Activated CD8-positive, alpha-beta T cell treated with anti-CD3 and anti-CD28 coated beads, Interleukin-2, amount 10 ng/mL, durations not matched to agents 7 days and 5 days (primary cell): ENCODE results near the gene ZNG1F. TPM values are rescaled to one million over a fixed set of nuclear protein-coding genes. Genes with fewer than 3 reads are reported as not detected.
A peak's percentile ranks its signal among the peaks of the same experiment; 100 is the strongest.
"Not testable (repeated sequence)": the region's sequence is repeated elsewhere in the genome, so short reads cannot be mapped to it uniquely, and the experiment has no call there.

Experiments
- ATAC-seq: fragments of 150-1000 bp; cut with Tn5 transposase; one replicate; pipeline ENCODE4 v1.10.0; 2021; ENCODE audit warnings: moderate library complexity
- CTCF ChIA-PET: fragments of 350-600 bp; sonication (Branson Sonifier 250); formaldehyde crosslinking; loops from one replicate; lab custom pipeline; 2021; ENCODE audit warnings: antibody characterized with exemption; lab: Charles Lee
- POLR2A ChIA-PET: fragments of 350-600 bp; sonication (Branson Sonifier 250); formaldehyde crosslinking; loops from one replicate; lab custom pipeline; 2021; ENCODE audit warnings: antibody characterized with exemption; lab: Charles Lee
- DNase-seq: peaks from one replicate; pipeline ENCODE4 v3.0.0-alpha.2; 2020
- H3K27ac Mint-ChIP-seq: one replicate; pipeline ENCODE4 v1.8.0; 2021; ENCODE audit warnings: mild to moderate bottlenecking, mixed read lengths
- H3K27me3 Mint-ChIP-seq: one replicate; pipeline ENCODE4 v1.8.0; 2021; ENCODE audit warnings: low read depth, mixed read lengths
- H3K36me3 Mint-ChIP-seq: one replicate; pipeline ENCODE4 v1.8.0; 2021; ENCODE audit warnings: low read depth, mixed read lengths
- H3K4me1 Mint-ChIP-seq: one replicate; pipeline ENCODE4 v1.8.0; 2021; ENCODE audit warnings: low read depth, mixed read lengths
- H3K4me3 Mint-ChIP-seq: one replicate; pipeline ENCODE4 v1.8.0; 2021; ENCODE audit warnings: mild to moderate bottlenecking, mixed read lengths
- H3K9me3 Mint-ChIP-seq: one replicate; pipeline ENCODE4 v1.8.0; 2022; ENCODE audit warnings: mixed read lengths; ENCODE audit not compliant: insufficient read depth
- total RNA-seq, 2 experiments: library from RNA; stranded (reverse); gene quantifications; one replicate each; pipeline ENCODE4 v1.2.3, GENCODE V29; 2021

ZNG1F gene
- 10 to 100 TPM in 1 of 2 experiments, 1 to 10 TPM in 1; 7.6 to 11.6 TPM for total RNA-seq

- H3K36me3 Mint-ChIP-seq, H3K9me3 Mint-ChIP-seq, ATAC-seq, H3K27me3 Mint-ChIP-seq, DNase-seq, H3K4me1 Mint-ChIP-seq, H3K27ac Mint-ChIP-seq, POLR2A ChIA-PET, CTCF ChIA-PET, H3K4me3 Mint-ChIP-seq: not testable (repeated sequence)
Measured at GRCh38 chr9:41189217-41189616, at the start of gene ZNG1F. Gene ZNG1F, minus strand, starts transcription at chr9:41189317. Its CDS starts 59 bp downstream, at chr9:41189258.

- peak; percentile 44 for DNase-seq
- peaks cover 21% of the 10 kb centered on the region for H3K9me3 Mint-ChIP-seq
- H3K27me3 Mint-ChIP-seq, CTCF ChIA-PET, H3K36me3 Mint-ChIP-seq, POLR2A ChIA-PET, H3K4me3 Mint-ChIP-seq, ATAC-seq, H3K4me1 Mint-ChIP-seq, H3K27ac Mint-ChIP-seq: not testable (repeated sequence)
Measured at GRCh38 chr9:41237110-41237749, 48.1 kb upstream of the ZNG1F start.

GRCh38 chr9:41236486-41237109 lies 47.5 kb upstream of the ZNG1F start:
- POLR2A ChIA-PET, H3K27me3 Mint-ChIP-seq, H3K27ac Mint-ChIP-seq, ATAC-seq, H3K4me1 Mint-ChIP-seq, H3K36me3 Mint-ChIP-seq, CTCF ChIA-PET, DNase-seq, H3K4me3 Mint-ChIP-seq: not testable (repeated sequence)
- peaks cover 20% of the 10 kb centered on the region for H3K9me3 Mint-ChIP-seq

- peak overlapping the region; percentile 66 for H3K4me3 Mint-ChIP-seq
- DNase-seq (peak; percentile 85), ATAC-seq (peak; percentile 99)
- H3K4me1 Mint-ChIP-seq, H3K9me3 Mint-ChIP-seq, H3K27me3 Mint-ChIP-seq, CTCF ChIA-PET, POLR2A ChIA-PET, H3K36me3 Mint-ChIP-seq: not testable (repeated sequence)
- H3K27ac Mint-ChIP-seq: peak overlapping the region; percentile 42
Measured at GRCh38 chr9:41234811-41235805, 46.0 kb upstream of the ZNG1F start.

- not testable (repeated sequence) for H3K27ac Mint-ChIP-seq, H3K36me3 Mint-ChIP-seq
Measured at GRCh38 chr9:41234221-41234620, 45.1 kb upstream of the ZNG1F start.

GRCh38 chr9:41232326-41232725 lies 43.2 kb upstream of the ZNG1F start:
- ATAC-seq, CTCF ChIA-PET, H3K36me3 Mint-ChIP-seq: not testable (repeated sequence)

More at GRCh38 chr9:41234221-41234620, 45.1 kb upstream of the ZNG1F start:
- H3K9me3 Mint-ChIP-seq, H3K4me1 Mint-ChIP-seq, DNase-seq, H3K27me3 Mint-ChIP-seq, CTCF ChIA-PET, ATAC-seq, POLR2A ChIA-PET, H3K4me3 Mint-ChIP-seq: not testable (repeated sequence)

GRCh38 chr9:41230418-41230817 lies 41.3 kb upstream of the ZNG1F start:
- H3K27ac Mint-ChIP-seq, DNase-seq, H3K4me1 Mint-ChIP-seq, H3K9me3 Mint-ChIP-seq, H3K36me3 Mint-ChIP-seq, H3K27me3 Mint-ChIP-seq, H3K4me3 Mint-ChIP-seq, POLR2A ChIA-PET, ATAC-seq, CTCF ChIA-PET: not testable (repeated sequence)

More at GRCh38 chr9:41232326-41232725, 43.2 kb upstream of the ZNG1F start:
- H3K4me3 Mint-ChIP-seq, H3K27me3 Mint-ChIP-seq, H3K27ac Mint-ChIP-seq, H3K9me3 Mint-ChIP-seq, H3K4me1 Mint-ChIP-seq, POLR2A ChIA-PET: not testable (repeated sequence)
- peak; percentile 32 for DNase-seq

GRCh38 chr9:41229408-41230401 lies 40.6 kb upstream of the ZNG1F start:
- H3K4me3 Mint-ChIP-seq: no peak overlapping the region
- ChIA-PET CTCF (no interaction called here), POLR2A (no interaction called here)
- no peak overlapping the region for H3K27ac Mint-ChIP-seq
- peaks cover 2% of the 10 kb centered on the region for H3K27me3 Mint-ChIP-seq
- peak; percentile 27 for DNase-seq
- H3K36me3 Mint-ChIP-seq: peaks cover 2% of the 10 kb centered on the region
- peak; percentile 64 for ATAC-seq
- peaks cover 6% of the 10 kb centered on the region for H3K4me1 Mint-ChIP-seq
- H3K9me3 Mint-ChIP-seq: no peaks in the 10 kb centered on the region

GRCh38 chr9:41219831-41220230 lies 30.7 kb upstream of the ZNG1F start:
- H3K27me3 Mint-ChIP-seq, H3K4me1 Mint-ChIP-seq, H3K36me3 Mint-ChIP-seq, CTCF ChIA-PET, POLR2A ChIA-PET, ATAC-seq, H3K27ac Mint-ChIP-seq, DNase-seq, H3K9me3 Mint-ChIP-seq, H3K4me3 Mint-ChIP-seq: not testable (repeated sequence)

GRCh38 chr9:41188439-41188838 lies 678 bp downstream of the ZNG1F start:
- CTCF ChIA-PET, DNase-seq, H3K4me3 Mint-ChIP-seq, H3K4me1 Mint-ChIP-seq, H3K27me3 Mint-ChIP-seq, POLR2A ChIA-PET, ATAC-seq, H3K9me3 Mint-ChIP-seq, H3K27ac Mint-ChIP-seq, H3K36me3 Mint-ChIP-seq: not testable (repeated sequence)

GRCh38 chr9:41174994-41175393 lies 14.1 kb downstream of the ZNG1F start:
- ATAC-seq, H3K27me3 Mint-ChIP-seq, DNase-seq, POLR2A ChIA-PET, H3K4me3 Mint-ChIP-seq, H3K36me3 Mint-ChIP-seq, H3K27ac Mint-ChIP-seq, CTCF ChIA-PET, H3K4me1 Mint-ChIP-seq, H3K9me3 Mint-ChIP-seq: not testable (repeated sequence)
